Gastroesophageal sphincter (tissue), 3 donors: ENCODE results near the gene PITX1.

ENCODE experiments used
- CTCF ChIP-seq, 4 experiments: fragments of 200-600 bp in 2 of 4; fragments of 450-650 bp in 2 of 4; sonication (generic) in 1 of 4; IDR thresholded peaks; one replicate each; pipeline ENCODE4 v1.5.1; 2017 to 2019; ENCODE audit warnings: antibody characterized with exemption in 4 of 4, mild to moderate bottlenecking in 2 of 4, moderate library complexity in 2 of 4
- EP300 ChIP-seq: sonication (generic); formaldehyde crosslinking; IDR thresholded peaks from one replicate; pipeline ENCODE4 v1.6.1; 2017; ENCODE audit warnings: antibody characterized with exemption, mild to moderate bottlenecking
- POLR2A ChIP-seq, 2 donors: fragments of 450-650 bp; IDR thresholded peaks; one replicate each; pipeline ENCODE4 v1.6.1; 2017; ENCODE audit warnings: antibody characterized with exemption in 2 of 2, mild to moderate bottlenecking in 2 of 2, moderate library complexity in 1 of 2
- POLR2AphosphoS5 ChIP-seq: sonication (generic); formaldehyde crosslinking; IDR thresholded peaks from one replicate; pipeline ENCODE4 v1.6.1; 2017; ENCODE audit warnings: antibody characterized with exemption

- no peak for TF ChIP-seq POLR2AphosphoS5
- no peak for TF ChIP-seq POLR2A (IDR thresholded peaks at IDR 0.05)
- no peak for TF ChIP-seq CTCF (IDR thresholded peaks at IDR 0.05)
- no peak for TF ChIP-seq EP300
Observed at GRCh38 chr5:135054546-135054945, 20.5 kb upstream of the PITX1 start.
